ENCODE measurements around the gene DAO. TPM values are rescaled to one million over a fixed set of nuclear protein-coding genes. Genes with fewer than 3 reads are reported as not detected.
A peak's percentile ranks its signal among the peaks of the same experiment; 100 is the strongest.
"Not testable (repeated sequence)": the region's sequence is repeated elsewhere in the genome, so short reads cannot be mapped to it uniquely, and the experiment has no call there.

The DAO gene
- total and polyA plus RNA-seq, 2 experiments from 2014 or later, result 0.88 to 0.90 TPM

DNA sequence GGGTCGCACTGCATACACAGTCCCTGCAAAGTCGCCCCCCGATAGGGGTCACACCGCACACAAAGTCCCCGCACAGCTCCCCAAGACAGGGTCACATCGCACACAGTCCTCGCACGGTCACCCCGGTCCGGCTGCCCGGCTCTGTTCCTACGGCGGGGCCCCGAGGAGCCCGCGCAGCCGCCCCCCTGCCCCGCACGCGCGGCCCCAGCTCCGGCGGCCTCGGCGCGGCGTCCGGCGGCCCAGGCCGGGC is 22.8 kb upstream of the DAO start:
- no peaks in the 10 kb centered on the region for H3K27me3 ChIP-seq
- H2AFZ ChIP-seq, result peak overlapping the region; percentile 65
- H3K9me2 ChIP-seq (replicated peaks; ENCODE audit: insufficient read depth), result no peaks in the 10 kb centered on the region
- H3K27ac ChIP-seq, result peak overlapping the region; percentile 91
- H3K79me2 ChIP-seq, result peaks cover 50% of the 10 kb centered on the region
- H3K4me1 ChIP-seq (ENCODE audit: insufficient read depth), result peaks cover 22% of the 10 kb centered on the region
- TF ChIP-seq EZH2phosphoT487 (IDR thresholded peaks at IDR 0.05; ENCODE audit: low read depth, severe bottlenecking, unreplicated experiment), result no peak
- no peak for TF ChIP-seq EZH2 (IDR thresholded peaks at IDR 0.05; ENCODE audit: borderline replicate concordance)
- no peak for TF ChIP-seq CTCF (IDR thresholded peaks at IDR 0.05; ENCODE audit: poor library complexity)
- H3K9me3 ChIP-seq (ENCODE audit: low read depth), result no peaks in the 10 kb centered on the region
- DNase-seq (ENCODE audit: low spot score), result no peak
- peaks cover 10% of the 10 kb centered on the region for H4K20me1 ChIP-seq (ENCODE audit: insufficient read depth, poor library complexity, severe bottlenecking)
- H3K4me2 ChIP-seq, result peak overlapping the region; percentile 99
- 0% methylated on average over 19 of the region's 30 CpGs for WGBS (ENCODE audit: low lambda C conversion rate, missing lambda C conversion rate)
- no peaks in the 10 kb centered on the region for H3K36me3 ChIP-seq (replicated peaks; ENCODE audit: insufficient read depth, low read depth)
- peak overlapping the region; percentile 97 for H3K4me3 ChIP-seq

GRCh38 chr12:108858311-108859074 is 21.4 kb upstream of the DAO start:
- peaks cover 10% of the 10 kb centered on the region for H4K20me1 ChIP-seq (ENCODE audit: insufficient read depth, poor library complexity, severe bottlenecking)
- H3K79me2 ChIP-seq, result peaks cover 36% of the 10 kb centered on the region
- TF ChIP-seq CTCF (IDR thresholded peaks at IDR 0.05; ENCODE audit: poor library complexity) (no peak), EZH2phosphoT487 (IDR thresholded peaks at IDR 0.05; ENCODE audit: low read depth, severe bottlenecking, unreplicated experiment) (no peak), EZH2 (IDR thresholded peaks at IDR 0.05; ENCODE audit: borderline replicate concordance) (no peak)
- DNase-seq (ENCODE audit: low spot score), result peak; percentile 19
- no peaks in the 10 kb centered on the region for H3K9me3 ChIP-seq (ENCODE audit: low read depth)
- no peak overlapping the region for H3K27ac ChIP-seq
- H3K4me1 ChIP-seq (ENCODE audit: insufficient read depth), result peaks cover 22% of the 10 kb centered on the region
- no peaks in the 10 kb centered on the region for H3K36me3 ChIP-seq (replicated peaks; ENCODE audit: insufficient read depth, low read depth)
- peak overlapping the region; percentile 71 for H3K4me2 ChIP-seq
- H3K9me2 ChIP-seq (replicated peaks; ENCODE audit: insufficient read depth), result no peaks in the 10 kb centered on the region
- WGBS (ENCODE audit: low lambda C conversion rate, missing lambda C conversion rate), result 11% methylated on average over 18 of the region's 18 CpGs
- H2AFZ ChIP-seq, result peak overlapping the region; percentile 97
- H3K27me3 ChIP-seq, result no peaks in the 10 kb centered on the region
- H3K4me3 ChIP-seq, result peak overlapping the region; percentile 82

- H3K4me1 ChIP-seq (ENCODE audit: insufficient read depth), result peaks cover 22% of the 10 kb centered on the region
These were observed 20.6 kb upstream of the DAO start for GRCh38 chr12:108859141-108859922.

DNA sequence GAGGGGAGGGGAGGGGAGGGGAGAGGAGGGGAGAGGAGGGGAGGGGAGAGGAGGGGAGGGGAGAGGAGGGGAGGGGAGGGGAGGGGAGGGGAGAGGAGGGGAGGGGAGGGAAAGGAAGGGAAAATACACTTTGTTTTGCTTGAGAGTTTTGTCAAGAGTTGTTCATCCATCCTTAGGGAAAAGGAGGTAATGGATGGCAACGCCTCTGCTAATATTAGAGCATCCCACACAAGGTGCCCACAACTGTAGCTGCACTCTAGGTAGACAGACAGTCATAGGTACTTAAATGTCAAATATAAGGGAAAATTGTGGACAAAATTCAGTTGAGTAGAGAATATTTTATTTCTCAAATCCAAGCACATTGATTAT is 20.0 kb upstream of the DAO start:
- peaks cover 18% of the 10 kb centered on the region for H3K4me1 ChIP-seq (ENCODE audit: insufficient read depth)
- peaks cover 22% of the 10 kb centered on the region for H3K79me2 ChIP-seq
- H3K4me2 ChIP-seq, result no peak overlapping the region
- 100% methylated on average over 1 of the region's 1 CpG for WGBS (ENCODE audit: low lambda C conversion rate, missing lambda C conversion rate)
- no peak overlapping the region for H2AFZ ChIP-seq
- H4K20me1 ChIP-seq (ENCODE audit: insufficient read depth, poor library complexity, severe bottlenecking), result peaks cover 8% of the 10 kb centered on the region
- no peaks in the 10 kb centered on the region for H3K9me3 ChIP-seq (ENCODE audit: low read depth)
- H3K9me2 ChIP-seq (replicated peaks; ENCODE audit: insufficient read depth), result no peaks in the 10 kb centered on the region
- no peak overlapping the region for H3K4me3 ChIP-seq
- DNase-seq (ENCODE audit: low spot score), result no peak
- H3K36me3 ChIP-seq (replicated peaks; ENCODE audit: insufficient read depth, low read depth), result no peaks in the 10 kb centered on the region
- TF ChIP-seq CTCF (IDR thresholded peaks at IDR 0.05; ENCODE audit: poor library complexity) (no peak), EZH2phosphoT487 (IDR thresholded peaks at IDR 0.05; ENCODE audit: low read depth, severe bottlenecking, unreplicated experiment) (no peak), EZH2 (IDR thresholded peaks at IDR 0.05; ENCODE audit: borderline replicate concordance) (no peak)
- no peaks in the 10 kb centered on the region for H3K27me3 ChIP-seq
- no peak overlapping the region for H3K27ac ChIP-seq

More at GRCh38 chr12:108859141-108859922, 20.6 kb upstream of the DAO start:
- peak overlapping the region; percentile 71 for H3K4me2 ChIP-seq
- H3K36me3 ChIP-seq (replicated peaks; ENCODE audit: insufficient read depth, low read depth); H4K20me1 ChIP-seq (ENCODE audit: insufficient read depth, poor library complexity, severe bottlenecking); H3K9me3 ChIP-seq (ENCODE audit: low read depth); H3K9me2 ChIP-seq (replicated peaks; ENCODE audit: insufficient read depth); H3K4me3 ChIP-seq; H3K27me3 ChIP-seq; DNase-seq (ENCODE audit: low spot score); H3K27ac ChIP-seq: not testable (repeated sequence)
- WGBS (ENCODE audit: low lambda C conversion rate, missing lambda C conversion rate), result 53% methylated on average over 6 of the region's 6 CpGs
- H2AFZ ChIP-seq, result peak overlapping the region; percentile 97
- H3K79me2 ChIP-seq, result peaks cover 28% of the 10 kb centered on the region
